Measurements from ENCODE around the gene CORO6.
A peak's percentile ranks its signal among the peaks of the same experiment; 100 is the strongest.

The CORO6 gene

GRCh38 chr17:29576214-29577000, 46.3 kb downstream of the CORO6 start:
- DNase-seq: no peak

GRCh38 chr17:29575511-29576213, 47.0 kb downstream of the CORO6 start:
- DNase-seq: no peak

- DNase-seq: no peak
Measured at GRCh38 chr17:29574732-29575510, 47.8 kb downstream of the CORO6 start.

- no peak for DNase-seq
Measured at GRCh38 chr17:29573871-29574731, 48.6 kb downstream of the CORO6 start.

GRCh38 chr17:29573558-29573869, 49.2 kb downstream of the CORO6 start:
- DNase-seq: no peak

GRCh38 chr17:29572691-29573557, 49.8 kb downstream of the CORO6 start:
- no peak for DNase-seq

- DNase-seq: no peak
Measured at GRCh38 chr17:29571883-29572681, 50.6 kb downstream of the CORO6 start.

- no peak for DNase-seq
Measured at GRCh38 chr17:29571486-29571882, 51.2 kb downstream of the CORO6 start.

- no peak for DNase-seq
Measured at GRCh38 chr17:29570521-29570920, 52.2 kb downstream of the CORO6 start.

- DNase-seq: peak; percentile 19
Measured at GRCh38 chr17:29569245-29569950, 53.3 kb downstream of the CORO6 start.

- DNase-seq: peak; percentile 69
Measured at GRCh38 chr17:29568331-29569244, 54.1 kb downstream of the CORO6 start, which contains the start of gene TP53I13. Gene TP53I13, plus strand, starts transcription at chr17:29568701. Its CDS starts 58 bp downstream, at chr17:29568759.

GRCh38 chr17:29567554-29568330, 55.0 kb downstream of the CORO6 start:
- DNase-seq: no peak

GRCh38 chr17:29567304-29567553, 55.5 kb downstream of the CORO6 start:
- DNase-seq: no peak

- no peak for DNase-seq
Measured at GRCh38 chr17:29566473-29567303, 56.0 kb downstream of the CORO6 start, which contains the start of gene ABHD15. Gene ABHD15, minus strand, starts transcription at chr17:29567037. Its CDS starts 71 bp downstream, at chr17:29566966.

- DNase-seq: no peak
Measured at GRCh38 chr17:29565643-29566472, 56.9 kb downstream of the CORO6 start.

Measured in NCI-H1694 (cell line).